HepG2 (cell line): ENCODE results near the gene OLAH. TPM values are rescaled to one million over a fixed set of nuclear protein-coding genes. Genes with fewer than 3 reads are reported as not detected.

Experiments used
- CENPT ChIP-seq: sonication (generic); formaldehyde crosslinking; IDR thresholded peaks from 2 replicates; pipeline ENCODE4 v1.8.0; 2022; ENCODE audit warnings: low read depth, mild to moderate bottlenecking, moderate library complexity, missing genetic modification reagents
- ETV5 ChIP-seq: IDR thresholded peaks from 2 replicates; pipeline ENCODE4 v1.6.1; 2018; ENCODE audit warnings: missing biosample characterization, missing genetic modification reagents, inconsistent platforms, borderline replicate concordance
- HDAC2 ChIP-seq: sonication (generic); formaldehyde crosslinking; IDR thresholded peaks from 2 replicates; pipeline ENCODE4 v1.4.0; 2020; ENCODE audit warnings: missing genetic modification reagents
- KLF16 ChIP-seq, 2 experiments: sonication (generic) in 1 of 2; formaldehyde crosslinking in 1 of 2; IDR thresholded peaks; 2 replicates each; pipeline versions ENCODE4 v1.6.1 to v1.8.0; 2016 to 2023; ENCODE audit warnings: missing genetic modification reagents in 2 of 2, missing compliant biosample characterization in 1 of 2
- MAF1 ChIP-seq: sonication (generic); formaldehyde crosslinking; IDR thresholded peaks from 2 replicates; pipeline ENCODE4 v1.5.0; 2020; ENCODE audit warnings: missing genetic modification reagents, borderline replicate concordance
- MXD1 ChIP-seq: sonication (generic); formaldehyde crosslinking; IDR thresholded peaks from 2 replicates; pipeline ENCODE4 v1.4.0; 2020; ENCODE audit warnings: mild to moderate bottlenecking, missing genetic modification reagents
- MXI1 ChIP-seq: IDR thresholded peaks from 3 replicates; pipeline ENCODE4 v1.6.1; 2012; ENCODE audit warnings: low read depth, low read length, inconsistent platforms, borderline replicate concordance
- NCOA1 ChIP-seq: sonication (generic); formaldehyde crosslinking; IDR thresholded peaks from 2 replicates; pipeline ENCODE4 v1.9.0; 2021; ENCODE audit warnings: missing genetic modification reagents
- NFE2L1 ChIP-seq: sonication (generic); formaldehyde crosslinking; IDR thresholded peaks from 2 replicates; pipeline ENCODE4 v1.4.0; 2020; ENCODE audit warnings: missing genetic modification reagents, mild to moderate bottlenecking, borderline replicate concordance
- PHF8 ChIP-seq: sonication (generic); formaldehyde crosslinking; IDR thresholded peaks from 2 replicates; pipeline ENCODE4 v1.5.0; 2020; ENCODE audit warnings: missing genetic modification reagents
- RARA ChIP-seq: IDR thresholded peaks from 2 replicates; pipeline ENCODE4 v1.6.1; 2016; ENCODE audit warnings: missing genetic modification reagents, missing compliant biosample characterization
- RBFOX2 ChIP-seq: fragments of 200-400 bp; formaldehyde crosslinking; IDR thresholded peaks from 2 replicates; pipeline ENCODE4 v1.6.1; 2017; ENCODE audit warnings: low read depth, mild to moderate bottlenecking, low read length
- RELA ChIP-seq: sonication (generic); formaldehyde crosslinking; IDR thresholded peaks from 2 replicates; pipeline ENCODE4 v1.4.0; 2020; ENCODE audit warnings: missing genetic modification reagents
- REPIN1 ChIP-seq: sonication (generic); formaldehyde crosslinking; IDR thresholded peaks from 2 replicates; pipeline ENCODE4 v1.8.0; 2022; ENCODE audit warnings: missing genetic modification reagents, low read depth, mild to moderate bottlenecking, borderline replicate concordance
- SAP130 ChIP-seq: IDR thresholded peaks from 2 replicates; pipeline ENCODE4 v1.6.1; 2016; ENCODE audit warnings: low read depth
- SP1 ChIP-seq, 2 experiments: fragments of 450-650 bp in 1 of 2; sonication (generic) in 1 of 2; formaldehyde crosslinking in 1 of 2; IDR thresholded peaks; 2 replicates each; pipeline versions ENCODE4 v1.4.0 to v1.6.1; 2016 to 2020; ENCODE audit warnings: missing genetic modification reagents in 1 of 2
- TEAD3 ChIP-seq: optimal IDR thresholded peaks from 2 replicates; pipeline ENCODE3; 2016; ENCODE audit warnings: borderline replicate concordance
- ZBTB7B ChIP-seq: sonication (generic); formaldehyde crosslinking; IDR thresholded peaks from 2 replicates; pipeline ENCODE4 v1.4.0; 2020; ENCODE audit warnings: missing genetic modification reagents
- ZFP91 ChIP-seq: sonication (generic); formaldehyde crosslinking; IDR thresholded peaks from 2 replicates; pipeline ENCODE4 v1.9.0; 2022; ENCODE audit warnings: missing genetic modification reagents, mild to moderate bottlenecking, borderline replicate concordance
- ZMYM2 ChIP-seq: sonication (generic); formaldehyde crosslinking; IDR thresholded peaks from 2 replicates; pipeline ENCODE4 v1.8.0; 2022; ENCODE audit warnings: mild to moderate bottlenecking, missing genetic modification reagents
- ZMYM4 ChIP-seq: sonication (generic); formaldehyde crosslinking; IDR thresholded peaks from 2 replicates; pipeline ENCODE4 v1.8.1; 2023; ENCODE audit warnings: mild to moderate bottlenecking, missing genetic modification reagents
- ZNF496 ChIP-seq: sonication (generic); formaldehyde crosslinking; IDR thresholded peaks from 2 replicates; pipeline ENCODE4 v1.8.1; 2023; ENCODE audit warnings: mild to moderate bottlenecking, moderate library complexity, missing genetic modification reagents; ENCODE audit not compliant: insufficient replicate concordance
- ZNF550 ChIP-seq: sonication (generic); formaldehyde crosslinking; IDR thresholded peaks from 2 replicates; pipeline ENCODE4 v1.4.0; 2020; ENCODE audit warnings: mild to moderate bottlenecking, missing genetic modification reagents, borderline replicate concordance
- ZNF563 ChIP-seq: sonication (generic); formaldehyde crosslinking; IDR thresholded peaks from 2 replicates; pipeline ENCODE4 v1.8.0; 2022; ENCODE audit warnings: mild to moderate bottlenecking, moderate library complexity, missing genetic modification reagents
- ZNF691 ChIP-seq: sonication (generic); formaldehyde crosslinking; IDR thresholded peaks from 2 replicates; pipeline ENCODE4 v1.4.0; 2020; ENCODE audit warnings: missing genetic modification reagents, low read depth, mild to moderate bottlenecking, borderline replicate concordance
- ZNF740 ChIP-seq: sonication (generic); formaldehyde crosslinking; IDR thresholded peaks from 2 replicates; pipeline ENCODE4 v1.4.0; 2020; ENCODE audit warnings: missing genetic modification reagents
- ZNF775 ChIP-seq: sonication (generic); formaldehyde crosslinking; IDR thresholded peaks from 2 replicates; pipeline ENCODE4 v1.4.0; 2020; ENCODE audit warnings: missing genetic modification reagents, mild to moderate bottlenecking, moderate library complexity, borderline replicate concordance
- ZSCAN29 ChIP-seq: sonication (generic); formaldehyde crosslinking; conservative IDR thresholded peaks from 2 replicates; pipeline ENCODE4 v1.4.0; 2020; ENCODE audit warnings: mild to moderate bottlenecking, missing genetic modification reagents
- polyA plus RNA-seq, 8 experiments: library from polyadenylated mRNA; depleted of rRNA in 3 of 8; stranded (reverse) in 7 of 8; unstranded in 1 of 8; fragments of >200 nt; fragmentation: Illumina TruSeq in 4 of 8; extraction: Trizol in 4 of 8; gene quantifications; 2 replicates each; pipeline versions ENCODE4 v1.2.1 to v1.2.3, GENCODE V29; 2011 to 2016; ENCODE audit warnings: low read depth in 4 of 8, missing spikeins in 1 of 8, mixed read lengths in 1 of 8; ENCODE audit not compliant: insufficient read depth in 1 of 8
- total RNA-seq, 5 experiments: library from RNA; depleted of rRNA; stranded (reverse); fragments of >200 nt; fragmentation: Illumina TruSeq; extraction: Trizol; gene quantifications; 2 replicates each; pipeline ENCODE4 v1.2.3, GENCODE V29; 2016; ENCODE audit warnings: low read depth in 1 of 5

The OLAH gene
- total and polyA plus RNA-seq, 2 of the 13 experiments (the other 11 are each of a cell fraction or from before 2014, with no cell fraction given): 0.13 TPM; not detected in 1

GRCh38 chr10:15088428-15089261 lies 44.9 kb downstream of the OLAH start, which contains the start of gene ACBD7 (continued):
- 0 out of 2 replicates have a peak, but pooled peaks have one; percentile 35 for TF ChIP-seq ZNF775 (CRISPR knock-in tag)
- TF ChIP-seq ZNF740 (CRISPR knock-in tag): no peak
- no peak for TF ChIP-seq RELA (CRISPR knock-in tag)
- TF ChIP-seq HDAC2 (CRISPR knock-in tag): peak; percentile 36; the same call in 1 of the 2 replicates
- TF ChIP-seq KLF16 (CRISPR knock-in tag; IDR thresholded peaks at IDR 0.05): peak in 1 of 2 experiments; percentile 75; a peak in 1 of 4 replicates
- no peak for TF ChIP-seq SP1 (IDR thresholded peaks at IDR 0.05)
- TF ChIP-seq SP1 (CRISPR knock-in tag; IDR thresholded peaks at IDR 0.05): peak; percentile 15; the same call in 1 of the 2 replicates
- TF ChIP-seq ZNF563 (CRISPR knock-in tag): peak; percentile 35; the same call in 1 of the 2 replicates
- peak; percentile 76; the same call in 1 of the 2 replicates for TF ChIP-seq ZNF691
- TF ChIP-seq RARA: no peak
- TF ChIP-seq SAP130 (CRISPR knock-in tag): peak; percentile 97
- peak; percentile 82 for TF ChIP-seq MXD1 (CRISPR knock-in tag)
- peak; percentile 48 for TF ChIP-seq PHF8 (CRISPR knock-in tag)
- TF ChIP-seq NFE2L1: no peak
- peak; percentile 11; the same call in 1 of the 2 replicates for TF ChIP-seq ETV5 (CRISPR knock-in tag)
- TF ChIP-seq MXI1: peak; percentile 80
- no peak for TF ChIP-seq ZNF550 (CRISPR knock-in tag)
- TF ChIP-seq ZMYM4 (CRISPR knock-in tag): peak; percentile 81
- TF ChIP-seq NCOA1 (CRISPR knock-in tag): no peak
- no peak for TF ChIP-seq CENPT
- TF ChIP-seq ZFP91 (CRISPR knock-in tag): peak; percentile 61
- no peak for TF ChIP-seq ZMYM2 (CRISPR knock-in tag)
- TF ChIP-seq ZBTB7B (CRISPR knock-in tag): peak; percentile 70
- 0 out of 2 replicates have a peak, but pooled peaks have one; percentile 52 for TF ChIP-seq ZSCAN29 (CRISPR knock-in tag)
- TF ChIP-seq MAF1 (CRISPR knock-in tag): no peak
- TF ChIP-seq RBFOX2: peak; percentile 63
- TF ChIP-seq REPIN1 (CRISPR knock-in tag): peak; percentile 46; the same call in 1 of the 2 replicates
- TF ChIP-seq TEAD3 (CRISPR knock-in tag): peak; percentile 33
- TF ChIP-seq ZNF496: no peak
